K562 (cell line): ENCODE measurements around the gene TMEM39A. TPM values are rescaled to one million over a fixed set of nuclear protein-coding genes. Genes with fewer than 3 reads are reported as not detected.
A peak's percentile ranks its signal among the peaks of the same experiment; 100 is the strongest.

Source experiments
- ATAC-seq: fragments of 200-7000 bp; cut with Tn5 transposase; 3 replicates; pipeline ENCODE4 v1.9.1; 2020; ENCODE audit warnings: moderate library complexity
- BruUV-seq: library from RNA; stranded (reverse); fragments of 400-500 nt; replicated peaks from 2 replicates; lab custom pipeline; 2021; lab: Mats Ljungman, UMichigan
- CTCF ChIA-PET: fragments of 300-600 bp; formaldehyde crosslinking; extraction: SDS; loops from one replicate; lab custom pipeline; 2021; ENCODE audit warnings: low intra/inter-chr PET ratio; lab: Yijun Ruan, JAX
- POLR2A ChIA-PET: fragments of 300-600, 350-650 bp; sonication (Branson Sonifier 250); formaldehyde crosslinking; extraction: SDS; loops from one replicate; lab custom pipeline; 2021; ENCODE audit warnings: antibody characterized with exemption, inconsistent platforms; lab: Yijun Ruan, JAX
- DNase-seq, 4 experiments: peaks; one replicate each; pipeline versions ENCODE4 v3.0.0 to v3.0.0-alpha.2; 2011 to 2018; ENCODE audit warnings: low spot score in 3 of 4, mixed read lengths in 3 of 4; ENCODE audit errors: extremely low read depth in 1 of 4
- FAIRE-seq: peaks from 2 replicates; lab custom pipeline; 2011; peaks lifted over from hg19 to GRCh38; lab: Jason Lieb, UNC
- H2AFZ ChIP-seq: 2 replicates; pipeline ENCODE4 v1.6.0; 2011; ENCODE audit warnings: low read depth, low read length, control low read depth, inconsistent platforms
- H3K27ac ChIP-seq: fragments of 200-600 bp; 3 replicates; pipeline ENCODE4 v1.8.0; 2011; ENCODE audit warnings: low read depth, mild to moderate bottlenecking, control low read depth, inconsistent platforms, low read length, moderate library complexity, mixed read lengths; ENCODE audit errors: extremely low read depth
- H3K27me3 ChIP-seq, 2 experiments: fragments of 300-600 bp in 1 of 2; 2 replicates in 1 of 2; 3 replicates in 1 of 2; pipeline versions ENCODE4 v1.6.0 to v1.8.0; 2011; ENCODE audit warnings: inconsistent platforms in 2 of 2, low read length in 2 of 2, mild to moderate bottlenecking in 1 of 2, mixed read lengths in 1 of 2, moderate library complexity in 1 of 2; ENCODE audit not compliant: control insufficient read depth in 2 of 2, insufficient read depth in 2 of 2
- H3K36me3 ChIP-seq: fragments of 300-600 bp; 3 replicates; pipeline ENCODE4 v1.8.0; 2011; ENCODE audit warnings: mild to moderate bottlenecking, low read length, inconsistent platforms; ENCODE audit not compliant: control insufficient read depth, insufficient read depth
- H3K4me1 ChIP-seq, 2 experiments: fragments of 200-600 bp in 1 of 2; replicated peaks in 1 of 2; 2 replicates in 1 of 2; 3 replicates in 1 of 2; pipeline versions ENCODE4 v1.5.1 to v1.8.0; 2011; ENCODE audit warnings: inconsistent platforms in 2 of 2, low read length in 2 of 2, mild to moderate bottlenecking in 1 of 2, mixed read lengths in 1 of 2, moderate library complexity in 1 of 2; ENCODE audit not compliant: control insufficient read depth in 2 of 2, insufficient read depth in 2 of 2
- H3K4me2 ChIP-seq: 2 replicates; pipeline ENCODE4 v1.6.1; 2011; ENCODE audit warnings: low read length, control low read depth, inconsistent platforms, mixed read lengths; ENCODE audit not compliant: insufficient read depth
- H3K4me3 ChIP-seq: fragments of 200-600 bp; sonication (generic), shearing (Covaris generic); 2 replicates; pipeline ENCODE4 v1.5.1; 2016; ENCODE audit warnings: control low read depth, inconsistent platforms
- H3K79me2 ChIP-seq: fragments of 200-600 bp; 3 replicates; pipeline ENCODE4 v1.8.0; 2011; ENCODE audit warnings: low read length, inconsistent platforms; ENCODE audit not compliant: control insufficient read depth, insufficient read depth
- H3K9ac ChIP-seq, 2 experiments: 2 replicates each; pipeline versions ENCODE4 v1.6.0 to v1.6.1; 2011; ENCODE audit warnings: low read depth in 2 of 2, low read length in 2 of 2, control low read depth in 1 of 2, inconsistent platforms in 1 of 2, mild to moderate bottlenecking in 1 of 2, mixed read lengths in 1 of 2; ENCODE audit not compliant: insufficient read depth in 1 of 2
- H3K9me1 ChIP-seq: one replicate; pipeline ENCODE4 v1.6.0; 2011; ENCODE audit warnings: inconsistent platforms, mild to moderate bottlenecking, low read length, moderate library complexity; ENCODE audit not compliant: control insufficient read depth, insufficient read depth
- H3K9me3 ChIP-seq: replicated peaks from 2 replicates; pipeline ENCODE4 v1.5.1; 2011; ENCODE audit warnings: low read depth, low read length, inconsistent platforms; ENCODE audit not compliant: control insufficient read depth, insufficient read depth
- H4K20me1 ChIP-seq: replicated peaks from 2 replicates; pipeline ENCODE4 v1.6.1; 2011; ENCODE audit warnings: low read length, inconsistent platforms, mixed read lengths; ENCODE audit not compliant: control insufficient read depth, insufficient read depth
- GABPB1 ChIP-seq: sonication (generic); formaldehyde crosslinking; IDR thresholded peaks from 2 replicates; pipeline ENCODE4 v1.8.0; 2022; ENCODE audit warnings: mild to moderate bottlenecking, missing genetic modification reagents
- WGBS: fragments of 100-300 bp; shearing (Covaris generic); methylation state at CpG from one replicate; pipeline ENCODE4 v1.1.6; 2016; ENCODE audit warnings: low coverage, mixed read lengths; ENCODE audit not compliant: insufficient coverage; ENCODE audit errors: missing lambda C conversion rate; 5-methylcytosine and 5-hydroxymethylcytosine counted together
- in situ Hi-C: fragments of 300-500 bp; cut with MboI; formaldehyde crosslinking; loops from 4 replicates; pipeline ENCODE4 v1.15.0; 2018; ENCODE audit warnings: inconsistent platforms, mixed read lengths
- intact Hi-C: fragments of 100-400 bp; cut with micrococcal nuclease; formaldehyde crosslinking; loops from 2 replicates; pipeline ENCODE4 v1.14.2; 2022
- polyA plus RNA-seq, 8 experiments: library from polyadenylated mRNA; depleted of rRNA in 4 of 8; stranded (reverse) in 5 of 8; unstranded in 3 of 8; fragments of >200 nt; fragmentation: Nextera tagmentation in 2 of 8; fragmentation: Illumina TruSeq in 1 of 8; extraction: Ambion mirVana in 2 of 8; extraction: Trizol in 1 of 8; gene quantifications; 2 replicates each; pipeline versions ENCODE4 v1.2.1 to v1.2.3, GENCODE V29; 2011 to 2014; ENCODE audit warnings: inconsistent platforms in 1 of 8, missing spikeins in 1 of 8
- total RNA-seq, 7 experiments: library from RNA; depleted of rRNA in 6 of 7; stranded (reverse); fragments of >200 nt in 6 of 7; fragmentation: Illumina TruSeq in 2 of 7; extraction: Trizol in 2 of 7; gene quantifications; 2 replicates each; pipeline versions ENCODE4 v1.2.1 to v1.2.3, GENCODE V29; 2011 to 2021; ENCODE audit warnings: low replicate concordance in 1 of 7
- TF ChIP-seq, protein P1 (sequence below), 3 experiments: IDR thresholded peaks in 2 of 3; conservative IDR thresholded peaks in 1 of 3; 2 replicates each; pipeline ENCODE4 v1.5.1; 2011 to 2012; ENCODE audit warnings: low read length in 3 of 3, mild to moderate bottlenecking in 3 of 3, control low read depth in 2 of 3, improper control_type of control experiment in 1 of 3, inconsistent platforms in 1 of 3, low read depth in 1 of 3, mixed read lengths in 1 of 3, moderate library complexity in 1 of 3; ENCODE audit not compliant: insufficient read depth in 2 of 3
- TF ChIP-seq, protein P2 (sequence below), 2 experiments: fragments of 450-650 bp; IDR thresholded peaks; 2 replicates each; pipeline ENCODE4 v1.6.1; 2016

The TMEM39A gene
- total and polyA plus RNA-seq, 9 of the 15 experiments (the other 6 are each of a cell fraction or from before 2014, with no cell fraction given), result 12.0 to 41.5 (median 15.4) TPM

GRCh38 chr3:119494597-119494996, 31.2 kb upstream of the TMEM39A start:
- intact Hi-C loops, result no loop called here
- no peak for FAIRE-seq

More at GRCh38 chr3:119494597-119494996, 31.2 kb upstream of the TMEM39A start:
- Histone ChIP-seq H3K27ac (no peak overlapping the region), H3K4me2 (no peak overlapping the region), H3K9me3 (no peaks in the 10 kb centered on the region), H3K9me1 (no peaks in the 10 kb centered on the region), H3K27me3 (no peaks in the 10 kb centered on the region), H3K79me2 (peaks cover 21% of the 10 kb centered on the region), H4K20me1 (no peaks in the 10 kb centered on the region), H3K4me3 (no peak overlapping the region), H3K4me1 (no peaks in the 10 kb centered on the region; a peak in 1 of 5 replicates), H2AFZ (no peak overlapping the region), H3K9ac (no peak overlapping the region), H3K36me3 (peaks cover 24% of the 10 kb centered on the region; the same call in 2 of the 3 replicates)
- TF ChIP-seq, protein P1, sequence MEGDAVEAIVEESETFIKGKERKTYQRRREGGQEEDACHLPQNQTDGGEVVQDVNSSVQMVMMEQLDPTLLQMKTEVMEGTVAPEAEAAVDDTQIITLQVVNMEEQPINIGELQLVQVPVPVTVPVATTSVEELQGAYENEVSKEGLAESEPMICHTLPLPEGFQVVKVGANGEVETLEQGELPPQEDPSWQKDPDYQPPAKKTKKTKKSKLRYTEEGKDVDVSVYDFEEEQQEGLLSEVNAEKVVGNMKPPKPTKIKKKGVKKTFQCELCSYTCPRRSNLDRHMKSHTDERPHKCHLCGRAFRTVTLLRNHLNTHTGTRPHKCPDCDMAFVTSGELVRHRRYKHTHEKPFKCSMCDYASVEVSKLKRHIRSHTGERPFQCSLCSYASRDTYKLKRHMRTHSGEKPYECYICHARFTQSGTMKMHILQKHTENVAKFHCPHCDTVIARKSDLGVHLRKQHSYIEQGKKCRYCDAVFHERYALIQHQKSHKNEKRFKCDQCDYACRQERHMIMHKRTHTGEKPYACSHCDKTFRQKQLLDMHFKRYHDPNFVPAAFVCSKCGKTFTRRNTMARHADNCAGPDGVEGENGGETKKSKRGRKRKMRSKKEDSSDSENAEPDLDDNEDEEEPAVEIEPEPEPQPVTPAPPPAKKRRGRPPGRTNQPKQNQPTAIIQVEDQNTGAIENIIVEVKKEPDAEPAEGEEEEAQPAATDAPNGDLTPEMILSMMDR (IDR thresholded peaks at IDR 0.05 in 2 of 3, conservative IDR thresholded peaks at IDR 0.05 in 1 of 3; ENCODE audit: insufficient read depth in 2 of 3, low read depth in 1 of 3, low read length in 3 of 3), result peak in 1 of 3 experiments; percentile 12; a peak in 1 of 6 replicates
- TF ChIP-seq, protein P2, sequence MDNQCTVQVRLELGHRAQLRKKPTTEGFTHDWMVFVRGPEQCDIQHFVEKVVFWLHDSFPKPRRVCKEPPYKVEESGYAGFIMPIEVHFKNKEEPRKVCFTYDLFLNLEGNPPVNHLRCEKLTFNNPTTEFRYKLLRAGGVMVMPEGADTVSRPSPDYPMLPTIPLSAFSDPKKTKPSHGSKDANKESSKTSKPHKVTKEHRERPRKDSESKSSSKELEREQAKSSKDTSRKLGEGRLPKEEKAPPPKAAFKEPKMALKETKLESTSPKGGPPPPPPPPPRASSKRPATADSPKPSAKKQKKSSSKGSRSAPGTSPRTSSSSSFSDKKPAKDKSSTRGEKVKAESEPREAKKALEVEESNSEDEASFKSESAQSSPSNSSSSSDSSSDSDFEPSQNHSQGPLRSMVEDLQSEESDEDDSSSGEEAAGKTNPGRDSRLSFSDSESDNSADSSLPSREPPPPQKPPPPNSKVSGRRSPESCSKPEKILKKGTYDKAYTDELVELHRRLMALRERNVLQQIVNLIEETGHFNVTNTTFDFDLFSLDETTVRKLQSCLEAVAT (IDR thresholded peaks at IDR 0.05), result no peak
- TF ChIP-seq GABPB1 (CRISPR knock-in tag), result no peak
- 43% methylated on average over 2 of the region's 2 CpGs for WGBS
- BruUV-seq, result no TSS peak
- CTCF ChIA-PET, result no interaction called here
- in situ Hi-C loops, result no loop called here
- DNase-seq, result no peak
- POLR2A ChIA-PET, result interaction anchor here (0.9 kb wide), 1 partner anchor 13 kb away, joined by 4 read pairs; no protein-coding TSS in a partner anchor
- ATAC-seq, result no peak
